ENCODE measurements around the gene IFIT3.

IFIT3 gene

DNA sequence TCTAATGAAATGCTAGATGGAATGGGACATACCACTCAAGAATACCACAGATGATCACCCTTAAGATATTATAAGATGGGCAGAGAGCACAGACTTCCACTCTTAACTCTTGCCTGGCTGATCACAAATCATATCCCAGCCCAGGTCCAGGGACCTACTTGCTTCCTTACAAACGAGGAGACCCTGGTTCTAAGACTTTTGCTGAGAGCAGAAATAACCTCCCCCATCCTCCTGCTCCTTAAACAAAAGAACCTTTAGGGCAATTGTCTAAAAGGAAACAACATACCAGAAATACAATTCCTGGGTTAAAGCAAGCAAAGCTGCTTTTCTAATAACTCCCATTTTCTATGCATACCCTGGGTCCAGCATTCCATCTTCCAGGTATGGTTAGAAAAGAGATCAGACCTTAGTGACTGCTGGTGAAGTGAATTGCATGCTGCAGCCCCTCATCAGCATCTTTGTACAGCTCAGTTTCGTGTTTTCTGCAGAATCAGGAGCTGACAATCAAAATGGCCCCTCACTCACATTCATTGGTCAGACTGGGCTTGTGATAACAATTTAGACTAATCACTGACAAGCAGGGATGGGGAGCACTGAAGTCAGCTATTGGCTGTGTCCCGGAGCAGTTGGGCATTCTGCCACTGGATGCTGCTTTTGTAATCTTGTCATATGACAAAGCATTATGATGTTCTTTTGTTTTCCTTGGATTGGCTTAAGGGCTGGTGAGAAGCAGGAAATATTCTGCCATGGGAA lies 14.6 kb downstream of the IFIT3 start:
- intact Hi-C loops (cut with DNase I; ENCODE audit: low total_unique reads) = no loop called here
- Histone ChIP-seq H3K4me3 (no peak overlapping the region), H3K27ac (no peak overlapping the region), H3K9me3 (no peaks in the 10 kb centered on the region), H3K36me3 (peaks cover 6 to 22% (median 15%) of the 10 kb centered on the region in 3 donors), H3K4me1 (peaks cover 0 to 13% (median 5%) of the 10 kb centered on the region in 4 donors), H3K27me3 (no peaks in the 10 kb centered on the region)
- TF ChIP-seq, protein P1, sequence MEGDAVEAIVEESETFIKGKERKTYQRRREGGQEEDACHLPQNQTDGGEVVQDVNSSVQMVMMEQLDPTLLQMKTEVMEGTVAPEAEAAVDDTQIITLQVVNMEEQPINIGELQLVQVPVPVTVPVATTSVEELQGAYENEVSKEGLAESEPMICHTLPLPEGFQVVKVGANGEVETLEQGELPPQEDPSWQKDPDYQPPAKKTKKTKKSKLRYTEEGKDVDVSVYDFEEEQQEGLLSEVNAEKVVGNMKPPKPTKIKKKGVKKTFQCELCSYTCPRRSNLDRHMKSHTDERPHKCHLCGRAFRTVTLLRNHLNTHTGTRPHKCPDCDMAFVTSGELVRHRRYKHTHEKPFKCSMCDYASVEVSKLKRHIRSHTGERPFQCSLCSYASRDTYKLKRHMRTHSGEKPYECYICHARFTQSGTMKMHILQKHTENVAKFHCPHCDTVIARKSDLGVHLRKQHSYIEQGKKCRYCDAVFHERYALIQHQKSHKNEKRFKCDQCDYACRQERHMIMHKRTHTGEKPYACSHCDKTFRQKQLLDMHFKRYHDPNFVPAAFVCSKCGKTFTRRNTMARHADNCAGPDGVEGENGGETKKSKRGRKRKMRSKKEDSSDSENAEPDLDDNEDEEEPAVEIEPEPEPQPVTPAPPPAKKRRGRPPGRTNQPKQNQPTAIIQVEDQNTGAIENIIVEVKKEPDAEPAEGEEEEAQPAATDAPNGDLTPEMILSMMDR (IDR thresholded peaks at IDR 0.05) = no peak
- DNase-seq = peak; percentile 83 to 89

DNA sequence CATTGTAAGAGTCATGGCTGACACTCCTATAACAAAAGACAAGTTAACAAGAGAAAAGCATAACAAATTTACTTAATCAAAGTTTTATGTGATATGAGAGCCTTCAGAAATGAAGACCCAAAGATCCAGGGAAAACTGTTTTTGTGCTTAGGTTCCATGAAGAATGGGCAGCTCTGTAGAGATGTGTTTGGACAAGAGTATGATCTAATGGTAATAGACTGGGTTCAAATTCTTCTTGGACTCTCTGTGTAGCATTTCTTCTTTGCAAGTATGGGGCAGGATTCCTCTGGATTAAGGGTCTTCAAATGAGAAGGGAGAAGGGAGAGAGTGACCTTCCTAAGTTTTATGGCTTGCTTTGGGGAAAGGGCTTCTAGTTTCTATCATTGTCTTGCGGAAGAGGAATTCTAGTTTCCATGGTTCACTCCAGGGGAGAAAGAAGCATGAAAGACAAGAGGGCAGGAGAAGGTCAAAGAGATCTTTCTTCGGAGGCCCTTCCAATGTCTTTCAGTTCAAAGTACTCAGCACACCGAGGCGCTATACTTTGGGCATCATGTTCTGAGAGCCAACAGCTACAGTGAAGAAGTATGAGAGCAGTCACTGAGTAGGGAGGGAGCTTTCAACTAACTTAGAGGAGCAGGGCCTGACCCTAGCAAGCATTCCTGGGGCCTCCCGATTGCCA lies 15.4 kb downstream of the IFIT3 start:
- Histone ChIP-seq H3K9me3 (no peaks in the 10 kb centered on the region), H3K4me1 (peaks cover 0 to 19% (median 7%) of the 10 kb centered on the region in 4 donors), H3K27me3 (no peaks in the 10 kb centered on the region), H3K4me3 (no peak overlapping the region), H3K27ac (no peak overlapping the region), H3K36me3 (peaks cover 6 to 19% (median 15%) of the 10 kb centered on the region in 3 donors)
- DNase-seq = no peak
- intact Hi-C loops (cut with DNase I; ENCODE audit: low total_unique reads) = no loop called here
- TF ChIP-seq, protein P1 (IDR thresholded peaks at IDR 0.05) = no peak

DNA sequence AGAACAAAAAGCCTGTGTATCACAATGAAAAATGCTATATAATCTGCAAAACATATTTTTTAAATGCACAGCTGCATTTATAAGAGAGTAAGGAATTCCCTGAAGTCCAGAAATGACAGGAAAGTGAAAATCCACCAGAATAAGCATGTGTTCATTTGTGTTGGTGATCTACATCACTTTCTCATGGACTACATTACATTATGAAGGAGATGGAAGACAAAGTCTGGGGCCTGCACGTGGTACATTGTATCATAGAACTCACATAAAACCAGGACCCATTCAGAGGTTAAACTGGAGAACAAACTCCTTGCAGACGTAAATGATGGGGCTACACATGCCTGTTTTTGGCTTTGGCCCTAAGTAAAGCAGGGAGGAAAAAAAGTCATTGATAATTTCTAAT lies 16.4 kb downstream of the IFIT3 start:
- no peak for DNase-seq
- TF ChIP-seq, protein P1 (IDR thresholded peaks at IDR 0.05) = no peak
- no peaks in the 10 kb centered on the region for H3K9me3 ChIP-seq
- H3K4me1 ChIP-seq = peaks cover 0 to 28% (median 7%) of the 10 kb centered on the region in 4 donors
- no peak overlapping the region for H3K27ac ChIP-seq
- intact Hi-C loops (cut with DNase I; ENCODE audit: low total_unique reads) = no loop called here
- peaks cover 0 to 10% (median 10%) of the 10 kb centered on the region in 3 donors for H3K36me3 ChIP-seq
- no peak overlapping the region for H3K4me3 ChIP-seq
- H3K27me3 ChIP-seq = no peaks in the 10 kb centered on the region

DNA sequence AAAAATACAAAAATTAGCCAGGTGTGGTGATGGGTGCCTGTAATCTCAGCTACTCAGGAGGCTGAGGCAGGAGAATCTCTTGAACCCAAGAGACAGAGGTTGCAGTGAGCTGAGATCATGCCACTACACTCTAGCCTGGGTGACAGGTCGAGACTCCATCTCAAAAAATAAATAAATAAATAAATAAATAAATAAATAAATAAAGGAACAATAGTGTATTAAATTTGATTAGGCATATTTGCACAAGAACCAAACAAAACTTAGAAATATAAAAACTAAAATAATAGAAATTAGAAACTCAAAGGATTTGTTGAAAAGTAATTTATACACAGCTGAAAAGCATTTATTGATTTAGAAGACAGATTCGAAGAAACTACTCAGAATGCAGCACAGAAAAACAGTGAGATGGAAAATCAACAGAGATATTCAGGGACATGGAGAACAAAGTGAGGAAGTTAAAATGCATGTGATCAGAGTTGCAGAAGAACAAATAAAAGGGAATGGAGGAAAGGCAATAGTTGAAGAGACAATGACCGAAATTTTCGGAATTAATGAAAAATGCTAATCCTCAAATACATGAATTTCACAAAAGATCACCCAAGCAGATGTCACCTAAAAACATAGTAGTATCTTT lies 17.7 kb downstream of the IFIT3 start:
- H3K4me1 ChIP-seq = peaks cover under 1 to 34% (median 9%) of the 10 kb centered on the region in 4 donors
- H3K9me3 ChIP-seq = no peaks in the 10 kb centered on the region
- intact Hi-C loops (cut with DNase I; ENCODE audit: low total_unique reads) = no loop called here
- TF ChIP-seq, protein P1 (IDR thresholded peaks at IDR 0.05) = no peak
- no peaks in the 10 kb centered on the region for H3K36me3 ChIP-seq
- no peak overlapping the region for H3K4me3 ChIP-seq
- H3K27me3 ChIP-seq = no peaks in the 10 kb centered on the region
- no peak overlapping the region for H3K27ac ChIP-seq
- DNase-seq = no peak

DNA sequence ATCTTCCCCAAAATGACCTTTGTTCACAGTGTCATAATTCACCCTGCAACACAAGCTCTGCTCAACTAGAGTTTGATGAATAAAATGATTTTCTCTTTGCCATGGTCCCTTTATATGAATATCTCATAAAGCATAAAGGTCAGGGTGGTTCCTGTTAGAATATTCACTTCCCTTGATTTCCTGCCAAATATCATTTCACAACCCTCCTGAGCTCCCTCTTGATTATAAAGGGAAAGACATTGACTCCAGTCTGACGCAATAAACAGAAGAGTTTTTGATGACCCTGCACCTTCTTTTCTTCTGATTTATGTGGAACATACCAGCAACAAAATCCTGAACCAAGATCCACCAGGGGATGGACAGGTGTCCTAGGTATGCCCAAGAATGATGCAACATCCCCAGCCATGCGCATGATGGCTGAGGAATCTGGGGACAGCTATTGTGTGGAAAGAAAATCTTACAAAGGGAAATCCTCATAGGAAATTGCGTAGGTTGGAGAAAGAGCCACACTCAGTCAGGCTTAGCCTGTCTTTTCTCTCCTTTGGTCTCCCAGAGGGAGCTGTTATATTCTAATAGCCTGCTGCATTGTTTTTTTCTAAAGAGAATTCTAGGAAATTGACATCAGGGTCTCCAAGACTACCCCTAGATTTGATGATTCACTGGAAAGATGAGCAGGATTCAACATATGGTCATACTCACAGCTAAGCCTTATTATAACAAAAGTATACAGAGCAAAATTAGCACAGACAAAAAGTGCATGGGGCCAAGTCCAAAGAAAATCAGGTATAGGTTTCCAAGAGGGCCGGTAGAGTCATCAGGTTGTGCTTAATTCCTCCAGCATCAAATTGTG lies 18.8 kb downstream of the IFIT3 start:
- H3K4me1 ChIP-seq = peaks cover 9 to 45% (median 21%) of the 10 kb centered on the region in 4 donors
- no peak overlapping the region for H3K27ac ChIP-seq
- DNase-seq = no peak
- no peaks in the 10 kb centered on the region for H3K9me3 ChIP-seq
- no peaks in the 10 kb centered on the region for H3K36me3 ChIP-seq
- no peaks in the 10 kb centered on the region for H3K27me3 ChIP-seq
- no peak overlapping the region for H3K4me3 ChIP-seq
- TF ChIP-seq, protein P1 (IDR thresholded peaks at IDR 0.05) = no peak
- intact Hi-C loops (cut with DNase I; ENCODE audit: low total_unique reads) = no loop called here
